ENCODE measurements around the gene UFSP2.

DNA sequence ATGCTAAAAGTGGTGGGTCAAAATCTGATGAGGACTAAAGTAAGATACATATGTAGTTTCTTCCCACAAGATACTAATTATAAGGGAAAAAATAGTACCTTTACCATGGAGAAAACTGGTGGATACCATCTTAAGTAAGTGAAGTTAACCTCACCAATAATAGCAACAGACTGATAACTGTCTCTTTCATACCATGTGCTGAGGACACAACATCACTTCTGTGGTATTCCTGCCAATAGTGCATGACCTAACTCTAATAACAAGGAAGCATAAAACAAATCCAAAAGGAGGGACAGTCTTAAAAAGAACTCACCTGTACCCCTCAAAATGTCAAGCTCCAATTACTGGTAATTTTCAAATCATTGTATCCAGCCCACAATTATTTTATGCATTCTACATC, 8.8 kb downstream of the UFSP2 start:
- no peak for TF ChIP-seq POLR2AphosphoS5 (IDR thresholded peaks at IDR 0.05)
- TF ChIP-seq EP300 (IDR thresholded peaks at IDR 0.05): no peak
- no peak for TF ChIP-seq CTCF (IDR thresholded peaks at IDR 0.05)

Measured in gastroesophageal sphincter (tissue), 3 donors.